ENCODE data around the gene APMAP.

APMAP gene

DNA sequence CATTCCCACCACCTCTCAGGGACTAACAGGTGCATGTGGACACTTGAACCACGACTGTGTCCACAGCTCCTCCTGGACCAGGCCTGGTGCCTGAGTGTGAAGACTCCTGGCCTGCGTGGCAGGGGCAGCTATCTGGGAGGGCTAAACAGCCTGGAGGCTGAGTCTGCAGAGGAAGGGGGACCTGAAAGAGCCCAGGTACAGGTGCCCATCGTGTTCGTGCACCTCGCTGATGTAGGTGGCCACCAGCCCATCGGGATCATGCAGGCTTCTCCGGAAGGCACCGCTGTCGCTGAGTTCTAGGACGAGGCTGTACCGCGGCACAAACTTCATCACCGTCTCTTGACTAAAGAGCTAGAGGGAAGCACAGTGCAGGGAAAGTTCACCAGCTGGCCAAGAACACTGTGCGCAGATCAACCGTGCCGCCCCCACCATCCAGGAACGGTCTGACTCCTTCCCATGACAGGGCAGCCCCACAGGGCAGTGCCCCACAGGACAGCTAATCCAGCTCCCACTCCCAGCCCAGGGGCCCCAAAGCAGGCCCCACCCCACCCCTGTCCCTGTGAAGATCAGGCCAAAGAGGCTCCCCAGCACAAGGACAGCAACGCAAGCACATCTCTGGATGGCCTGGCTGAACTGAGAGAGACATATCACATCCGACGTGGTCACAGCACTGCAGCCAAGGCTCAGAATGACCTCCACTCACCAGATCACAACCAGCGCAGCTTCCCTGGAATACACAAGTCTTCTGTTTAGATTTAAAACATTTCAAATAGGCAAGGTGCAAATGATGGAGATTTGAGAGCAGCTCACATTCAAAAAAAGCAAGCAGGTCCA, 28.7 kb downstream of the APMAP start:
- Histone ChIP-seq H3K4me1 (ENCODE audit: control insufficient read depth, insufficient read depth, low read length) (no peaks in the 10 kb centered on the region), H3K36me3 (ENCODE audit: control insufficient read depth, insufficient read depth, low read length) (peaks cover 14% of the 10 kb centered on the region), H3K9ac (ENCODE audit: low read length) (no peak overlapping the region), H3K4me3 (ENCODE audit: low read length) (no peak overlapping the region), H3K27me3 (ENCODE audit: control insufficient read depth, insufficient read depth, low read length) (no peaks in the 10 kb centered on the region), H3K9me3 (ENCODE audit: control insufficient read depth, low read length) (no peaks in the 10 kb centered on the region)

DNA sequence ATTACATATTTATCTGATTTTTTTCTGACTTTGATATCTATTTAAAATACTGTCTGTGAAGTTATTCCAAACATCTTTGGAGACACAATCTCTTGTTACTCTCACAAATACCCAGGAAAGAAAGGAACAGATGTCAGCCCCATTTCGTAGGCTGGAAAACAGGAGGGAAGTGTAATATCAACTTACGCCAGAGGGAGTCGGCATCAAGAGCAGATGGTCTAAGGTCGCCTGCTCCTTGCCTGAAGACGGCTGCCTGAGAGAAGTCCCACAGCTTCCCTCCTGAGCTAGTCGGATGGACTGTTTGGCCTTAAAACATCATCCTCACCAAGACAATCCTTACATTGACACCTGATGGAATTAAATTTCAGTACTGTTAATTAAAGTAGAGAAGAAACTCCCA, 30.0 kb downstream of the APMAP start:
- H3K9me3 ChIP-seq (ENCODE audit: control insufficient read depth, low read length): no peaks in the 10 kb centered on the region
- no peak overlapping the region for H3K4me3 ChIP-seq (ENCODE audit: low read length)
- H3K9ac ChIP-seq (ENCODE audit: low read length): no peak overlapping the region
- H3K27me3 ChIP-seq (ENCODE audit: control insufficient read depth, insufficient read depth, low read length): no peaks in the 10 kb centered on the region
- H3K36me3 ChIP-seq (ENCODE audit: control insufficient read depth, insufficient read depth, low read length): peaks cover 14% of the 10 kb centered on the region
- H3K4me1 ChIP-seq (ENCODE audit: control insufficient read depth, insufficient read depth, low read length): no peaks in the 10 kb centered on the region

GRCh38 chr20:24962182-24962492, 30.4 kb downstream of the APMAP start:
- Histone ChIP-seq H3K9ac (ENCODE audit: low read length) (no peak overlapping the region), H3K9me3 (ENCODE audit: control insufficient read depth, low read length) (no peaks in the 10 kb centered on the region), H3K36me3 (ENCODE audit: control insufficient read depth, insufficient read depth, low read length) (peaks cover 14% of the 10 kb centered on the region), H3K4me3 (ENCODE audit: low read length) (no peak overlapping the region), H3K4me1 (ENCODE audit: control insufficient read depth, insufficient read depth, low read length) (no peaks in the 10 kb centered on the region), H3K27me3 (ENCODE audit: control insufficient read depth, insufficient read depth, low read length) (no peaks in the 10 kb centered on the region)

DNA sequence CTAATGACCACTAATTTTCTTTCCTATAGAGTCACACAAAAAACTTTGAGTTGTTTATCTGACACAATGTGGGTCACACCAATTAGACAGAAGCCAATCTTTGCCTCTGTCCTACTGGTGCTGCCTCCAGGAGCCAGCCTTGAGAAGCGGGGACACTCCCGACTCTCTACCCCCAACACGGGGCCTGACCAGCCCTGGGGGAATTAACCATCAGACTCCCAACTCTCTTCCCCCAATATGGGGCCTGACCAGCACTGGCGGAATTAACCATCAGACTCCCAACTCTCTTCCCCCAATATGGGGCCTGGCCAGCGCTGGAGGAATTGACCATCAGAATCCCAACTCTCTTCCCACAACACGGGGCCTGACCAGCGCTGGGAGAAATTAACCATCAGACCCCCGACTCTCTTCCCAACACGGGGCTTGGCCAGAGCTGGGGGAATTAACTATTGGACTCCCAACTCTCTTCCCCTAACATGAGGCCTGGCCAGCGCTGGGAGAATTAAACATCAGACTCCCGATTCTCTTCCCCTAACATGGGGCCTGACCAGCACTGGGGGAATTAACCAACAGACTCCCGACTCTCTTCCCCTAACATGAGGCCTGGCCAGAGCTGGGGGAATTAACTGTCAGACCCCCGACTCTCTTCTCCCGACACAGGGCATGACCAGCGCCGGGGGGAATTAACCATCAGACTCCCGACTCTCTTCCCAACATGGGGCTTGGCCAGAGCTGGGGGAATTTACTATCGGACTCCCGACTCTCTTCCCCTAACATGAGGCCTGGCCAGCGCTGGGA, 31.0 kb downstream of the APMAP start:
- H3K36me3 ChIP-seq (ENCODE audit: control insufficient read depth, insufficient read depth, low read length): peaks cover 14% of the 10 kb centered on the region

GRCh38 chr20:24960861-24961260, 31.7 kb downstream of the APMAP start:
- no peak overlapping the region for H3K4me3 ChIP-seq (ENCODE audit: low read length)
- H3K27me3 ChIP-seq (ENCODE audit: control insufficient read depth, insufficient read depth, low read length): no peaks in the 10 kb centered on the region
- no peaks in the 10 kb centered on the region for H3K9me3 ChIP-seq (ENCODE audit: control insufficient read depth, low read length)
- H3K36me3 ChIP-seq (ENCODE audit: control insufficient read depth, insufficient read depth, low read length): peaks cover 14% of the 10 kb centered on the region
- H3K9ac ChIP-seq (ENCODE audit: low read length): no peak overlapping the region
- no peaks in the 10 kb centered on the region for H3K4me1 ChIP-seq (ENCODE audit: control insufficient read depth, insufficient read depth, low read length)

More for the DNA sequence above, 31.0 kb downstream of the APMAP start:
- Histone ChIP-seq H3K9ac (ENCODE audit: low read length) (no peak overlapping the region), H3K27me3 (ENCODE audit: control insufficient read depth, insufficient read depth, low read length) (no peaks in the 10 kb centered on the region), H3K9me3 (ENCODE audit: control insufficient read depth, low read length) (no peaks in the 10 kb centered on the region), H3K4me1 (ENCODE audit: control insufficient read depth, insufficient read depth, low read length) (no peaks in the 10 kb centered on the region), H3K4me3 (ENCODE audit: low read length) (no peak overlapping the region)

GRCh38 chr20:24960302-24960801, 32.2 kb downstream of the APMAP start:
- H3K36me3 ChIP-seq (ENCODE audit: control insufficient read depth, insufficient read depth, low read length): peaks cover 14% of the 10 kb centered on the region

DNA sequence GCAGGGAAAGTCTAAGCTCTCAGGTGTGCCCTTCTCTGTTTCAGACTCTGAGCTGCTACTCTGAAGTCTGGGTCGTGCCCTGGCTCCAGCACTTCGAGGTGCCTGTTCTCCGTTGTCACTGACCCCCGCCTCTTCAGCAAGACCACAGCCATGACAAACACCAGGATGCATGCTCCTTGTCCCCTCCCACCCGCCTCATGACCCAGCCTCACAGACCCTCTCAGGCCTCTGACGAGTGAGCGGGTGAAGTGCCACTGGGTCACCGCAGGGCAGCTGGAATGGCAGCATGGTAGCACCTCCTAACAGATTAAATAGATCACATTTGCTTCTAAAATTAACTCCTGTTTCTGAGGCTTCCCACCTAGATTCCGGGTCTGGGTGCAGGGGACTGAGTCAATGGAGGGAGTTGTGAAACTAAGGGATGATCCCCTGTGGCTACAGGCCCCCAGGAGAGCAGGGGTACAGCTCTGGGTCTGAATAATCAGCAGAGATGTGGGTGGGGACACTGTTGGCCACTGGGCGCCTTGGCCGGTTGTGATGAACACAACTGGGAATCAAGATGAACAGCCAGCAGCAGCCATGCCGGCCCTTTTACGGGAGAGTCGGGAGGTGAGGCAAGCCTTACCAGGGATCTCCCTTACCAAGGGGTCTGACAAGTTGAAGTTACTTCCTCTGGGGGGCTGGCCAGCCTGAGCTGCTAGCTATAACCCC, 32.8 kb downstream of the APMAP start:
- Histone ChIP-seq H3K4me3 (ENCODE audit: low read length) (no peak overlapping the region), H3K9ac (ENCODE audit: low read length) (no peak overlapping the region), H3K9me3 (ENCODE audit: control insufficient read depth, low read length) (no peaks in the 10 kb centered on the region), H3K4me1 (ENCODE audit: control insufficient read depth, insufficient read depth, low read length) (no peaks in the 10 kb centered on the region), H3K36me3 (ENCODE audit: control insufficient read depth, insufficient read depth, low read length) (peaks cover 14% of the 10 kb centered on the region), H3K27me3 (ENCODE audit: control insufficient read depth, insufficient read depth, low read length) (no peaks in the 10 kb centered on the region)

More at GRCh38 chr20:24960302-24960801, 32.2 kb downstream of the APMAP start:
- H3K27me3 ChIP-seq (ENCODE audit: control insufficient read depth, insufficient read depth, low read length): no peaks in the 10 kb centered on the region
- no peak overlapping the region for H3K9ac ChIP-seq (ENCODE audit: low read length)
- no peaks in the 10 kb centered on the region for H3K4me1 ChIP-seq (ENCODE audit: control insufficient read depth, insufficient read depth, low read length)
- no peak overlapping the region for H3K4me3 ChIP-seq (ENCODE audit: low read length)
- H3K9me3 ChIP-seq (ENCODE audit: control insufficient read depth, low read length): no peaks in the 10 kb centered on the region

DNA sequence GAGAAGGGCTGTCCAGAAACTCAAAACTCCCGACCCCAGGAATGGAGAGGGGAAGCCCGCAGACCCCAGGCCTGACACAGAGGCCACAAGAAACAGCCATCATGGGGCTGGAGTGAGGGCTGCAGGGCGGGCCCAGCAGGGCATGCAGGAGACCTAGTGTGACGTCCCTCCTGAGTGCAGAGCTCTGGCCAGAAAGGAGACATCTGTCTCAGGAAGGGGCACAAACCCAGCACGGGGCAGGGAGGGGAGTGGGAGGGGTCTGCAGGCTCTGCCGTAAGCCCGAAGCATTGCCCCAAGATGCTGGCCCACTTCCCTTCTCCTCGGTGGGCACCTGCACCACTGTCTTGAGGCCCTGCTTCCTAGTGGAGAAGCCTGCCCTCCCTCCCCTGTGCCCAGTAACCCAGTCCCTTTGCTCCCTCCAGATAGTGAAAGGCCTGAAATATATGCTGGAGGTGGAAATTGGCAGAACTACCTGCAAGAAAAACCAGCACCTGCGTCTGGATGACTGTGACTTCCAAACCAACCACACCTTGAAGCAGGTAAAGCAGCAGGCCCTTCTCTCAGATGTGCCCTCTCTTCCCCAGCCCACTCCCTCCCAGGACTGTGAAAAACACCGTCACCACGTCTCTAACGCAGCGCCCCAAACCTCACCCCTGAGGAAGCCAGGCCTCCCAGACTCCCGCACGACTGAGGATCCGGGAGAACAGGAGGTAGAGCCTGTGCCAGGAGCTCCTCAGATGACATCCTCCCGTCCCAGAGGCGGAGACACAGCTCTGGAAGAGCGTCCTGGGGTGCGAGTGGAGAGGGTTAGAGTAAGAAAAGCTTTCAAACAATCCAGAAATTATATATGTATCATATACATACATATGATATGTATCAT, 33.8 kb downstream of the APMAP start:
- peaks cover 12% of the 10 kb centered on the region for H3K36me3 ChIP-seq (ENCODE audit: control insufficient read depth, insufficient read depth, low read length)
- no peaks in the 10 kb centered on the region for H3K4me1 ChIP-seq (ENCODE audit: control insufficient read depth, insufficient read depth, low read length)
- no peak overlapping the region for H3K9ac ChIP-seq (ENCODE audit: low read length)
- no peaks in the 10 kb centered on the region for H3K27me3 ChIP-seq (ENCODE audit: control insufficient read depth, insufficient read depth, low read length)
- H3K4me3 ChIP-seq (ENCODE audit: low read length): no peak overlapping the region
- no peaks in the 10 kb centered on the region for H3K9me3 ChIP-seq (ENCODE audit: control insufficient read depth, low read length)

GRCh38 chr20:24957326-24958016, 35.1 kb downstream of the APMAP start:
- H3K36me3 ChIP-seq (ENCODE audit: control insufficient read depth, insufficient read depth, low read length): no peaks in the 10 kb centered on the region

GRCh38 chr20:24956001-24956841, 36.3 kb downstream of the APMAP start:
- Histone ChIP-seq H3K4me3 (ENCODE audit: low read length) (no peak overlapping the region), H3K9ac (ENCODE audit: low read length) (no peak overlapping the region), H3K9me3 (ENCODE audit: control insufficient read depth, low read length) (no peaks in the 10 kb centered on the region), H3K36me3 (ENCODE audit: control insufficient read depth, insufficient read depth, low read length) (no peaks in the 10 kb centered on the region), H3K27me3 (ENCODE audit: control insufficient read depth, insufficient read depth, low read length) (no peaks in the 10 kb centered on the region), H3K4me1 (ENCODE audit: control insufficient read depth, insufficient read depth, low read length) (no peaks in the 10 kb centered on the region)

More at GRCh38 chr20:24957326-24958016, 35.1 kb downstream of the APMAP start:
- H3K4me1 ChIP-seq (ENCODE audit: control insufficient read depth, insufficient read depth, low read length): no peaks in the 10 kb centered on the region
- no peak overlapping the region for H3K9ac ChIP-seq (ENCODE audit: low read length)
- no peaks in the 10 kb centered on the region for H3K9me3 ChIP-seq (ENCODE audit: control insufficient read depth, low read length)
- no peaks in the 10 kb centered on the region for H3K27me3 ChIP-seq (ENCODE audit: control insufficient read depth, insufficient read depth, low read length)
- no peak overlapping the region for H3K4me3 ChIP-seq (ENCODE audit: low read length)
